Measurements from ENCODE around the gene BCL2.

BCL2 gene

DNA sequence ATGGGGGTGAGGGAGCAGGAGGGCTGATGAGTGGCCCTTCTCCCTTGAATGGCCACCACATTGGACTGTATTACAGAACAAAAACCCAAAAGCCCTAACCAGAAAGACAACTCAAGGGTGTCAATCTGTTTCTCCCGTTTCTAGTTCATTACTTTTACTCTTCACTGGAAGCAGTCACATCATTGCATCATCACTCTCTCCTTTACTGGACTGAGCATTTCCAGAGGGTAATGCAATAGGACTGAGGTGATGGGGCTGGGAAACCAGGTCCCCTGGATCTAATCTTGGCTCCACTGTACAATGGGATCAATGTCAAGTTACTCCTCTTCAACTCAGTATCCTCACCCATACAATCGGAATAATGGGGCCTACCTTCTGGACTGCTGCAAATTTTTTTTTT is 56.1 kb downstream of the BCL2 start:
- TF ChIP-seq CTCF (IDR thresholded peaks at IDR 0.05; ENCODE audit: low read depth, low read length) = no peak
- Histone ChIP-seq H3K4me3 (ENCODE audit: low read depth, low read length) (no peak overlapping the region), H3K9me3 (no peaks in the 10 kb centered on the region), H3K4me1 (no peaks in the 10 kb centered on the region), H3K27me3 (no peaks in the 10 kb centered on the region), H3K36me3 (no peaks in the 10 kb centered on the region)
- DNase-seq = no peak

DNA sequence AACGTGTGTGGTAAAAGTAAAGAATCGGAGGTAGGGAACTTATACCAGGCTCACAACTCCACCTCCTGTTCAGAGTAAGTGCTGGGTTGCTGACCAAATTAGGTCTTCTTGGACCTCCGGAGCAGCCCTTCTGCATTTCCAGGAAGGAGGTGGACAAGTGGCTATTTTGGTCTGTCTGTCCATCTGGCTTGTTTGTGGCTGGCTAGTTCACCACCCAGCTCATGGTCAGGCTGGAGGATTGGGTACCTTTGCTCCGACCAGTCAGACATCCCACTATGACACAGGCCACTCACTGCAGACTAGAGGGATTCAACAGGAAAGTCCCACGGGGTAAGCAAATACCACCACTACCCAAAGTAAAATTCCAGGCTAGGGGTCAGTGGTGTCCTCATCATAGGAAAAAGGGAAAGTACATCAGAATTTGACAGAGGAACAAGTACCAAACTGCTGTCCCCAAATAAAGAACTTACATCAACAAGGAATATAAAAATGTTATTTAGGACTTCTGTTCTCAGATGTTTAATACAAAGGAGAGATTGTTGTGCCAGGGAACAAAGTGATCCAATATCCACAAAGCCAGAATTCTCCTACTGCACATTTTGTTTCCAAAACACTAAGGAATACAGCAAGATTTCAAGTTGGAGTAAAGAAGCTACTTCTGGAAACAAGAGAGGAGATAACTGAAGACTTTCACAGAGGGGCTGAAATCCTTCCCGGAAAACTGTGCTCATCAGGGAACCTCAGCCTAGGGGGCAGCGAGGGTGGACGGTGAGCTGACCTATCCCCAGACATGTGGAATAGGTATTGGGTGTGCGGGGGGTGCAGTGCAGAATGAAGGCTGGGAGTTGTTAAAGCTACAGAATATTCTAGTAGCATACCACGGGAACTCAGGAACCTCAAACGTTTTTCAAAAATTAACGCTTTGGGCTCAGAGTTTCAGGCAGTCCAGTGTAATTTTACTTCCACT is 56.9 kb downstream of the BCL2 start:
- DNase-seq = no peak
- no peaks in the 10 kb centered on the region for H3K4me1 ChIP-seq
- no peak overlapping the region for H3K4me3 ChIP-seq (ENCODE audit: low read depth, low read length)
- no peaks in the 10 kb centered on the region for H3K9me3 ChIP-seq
- no peak for TF ChIP-seq CTCF (IDR thresholded peaks at IDR 0.05; ENCODE audit: low read depth, low read length)
- H3K36me3 ChIP-seq = no peaks in the 10 kb centered on the region
- H3K27me3 ChIP-seq = no peaks in the 10 kb centered on the region

- TF ChIP-seq CTCF (IDR thresholded peaks at IDR 0.05; ENCODE audit: low read depth, low read length) = no peak
- no peaks in the 10 kb centered on the region for H3K27me3 ChIP-seq
- no peak overlapping the region for H3K4me3 ChIP-seq (ENCODE audit: low read depth, low read length)
- no peak for DNase-seq
- H3K9me3 ChIP-seq = no peaks in the 10 kb centered on the region
- H3K36me3 ChIP-seq = no peaks in the 10 kb centered on the region
- no peaks in the 10 kb centered on the region for H3K4me1 ChIP-seq
Measured at GRCh38 chr18:63261029-63261428, 58.5 kb downstream of the BCL2 start.

- H3K4me1 ChIP-seq = no peaks in the 10 kb centered on the region
- H3K27me3 ChIP-seq = no peaks in the 10 kb centered on the region
- no peaks in the 10 kb centered on the region for H3K9me3 ChIP-seq
- no peaks in the 10 kb centered on the region for H3K36me3 ChIP-seq
- no peak overlapping the region for H3K4me3 ChIP-seq (ENCODE audit: low read depth, low read length)
- no peak for TF ChIP-seq CTCF (IDR thresholded peaks at IDR 0.05; ENCODE audit: low read depth, low read length)
- no peak for DNase-seq
Measured at GRCh38 chr18:63260380-63260754, 59.2 kb downstream of the BCL2 start.

GRCh38 chr18:63259567-63260379 is 59.8 kb downstream of the BCL2 start:
- Histone ChIP-seq H3K36me3 (no peaks in the 10 kb centered on the region), H3K9me3 (no peaks in the 10 kb centered on the region), H3K4me3 (ENCODE audit: low read depth, low read length) (no peak overlapping the region), H3K27me3 (no peaks in the 10 kb centered on the region), H3K4me1 (no peaks in the 10 kb centered on the region)
- TF ChIP-seq CTCF (IDR thresholded peaks at IDR 0.05; ENCODE audit: low read depth, low read length) = no peak
- DNase-seq = no peak

Data from BE2C (cell line).